GM21723 (cell line): ENCODE measurements around the gene SCN5A.

Experiments used
- ATAC-seq: cut with Tn5 transposase; IDR thresholded peaks from one replicate; pipeline ENCODE4 v1.9.1; 2021; ENCODE audit warnings: mild to moderate bottlenecking, moderate library complexity; ENCODE audit not compliant: unreplicated experiment

The SCN5A gene

DNA sequence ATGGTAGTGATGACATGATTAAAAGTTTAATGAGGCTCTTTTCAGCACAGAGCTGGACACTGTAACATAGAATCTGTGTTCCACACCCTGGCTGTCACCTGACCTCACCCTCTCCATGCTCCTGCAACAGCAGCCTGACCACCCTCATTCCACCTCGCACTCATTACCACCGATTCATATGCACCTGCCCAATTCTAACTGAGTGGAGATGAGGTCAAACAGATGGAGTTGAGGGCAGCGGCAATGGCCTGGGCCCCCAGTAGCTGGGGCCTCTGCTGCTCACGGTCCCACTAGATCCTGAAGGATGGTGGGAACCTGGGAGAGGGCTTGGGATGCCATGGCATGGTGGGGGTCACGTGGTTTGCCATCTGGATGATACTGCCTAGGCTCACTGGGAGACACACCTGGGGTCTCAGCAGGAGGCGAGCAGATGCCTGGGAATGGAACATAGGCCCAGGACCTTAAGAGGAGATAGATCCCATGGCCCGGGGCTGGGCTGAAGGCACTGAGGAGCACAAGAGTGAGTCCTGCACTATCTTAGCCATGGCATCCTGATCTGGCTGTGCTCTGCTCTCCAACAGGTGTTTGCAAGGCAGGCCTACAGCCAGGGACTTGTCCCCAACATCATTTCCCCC is 1.3 kb downstream of the SCN5A start:
- ATAC-seq, result no peak

DNA sequence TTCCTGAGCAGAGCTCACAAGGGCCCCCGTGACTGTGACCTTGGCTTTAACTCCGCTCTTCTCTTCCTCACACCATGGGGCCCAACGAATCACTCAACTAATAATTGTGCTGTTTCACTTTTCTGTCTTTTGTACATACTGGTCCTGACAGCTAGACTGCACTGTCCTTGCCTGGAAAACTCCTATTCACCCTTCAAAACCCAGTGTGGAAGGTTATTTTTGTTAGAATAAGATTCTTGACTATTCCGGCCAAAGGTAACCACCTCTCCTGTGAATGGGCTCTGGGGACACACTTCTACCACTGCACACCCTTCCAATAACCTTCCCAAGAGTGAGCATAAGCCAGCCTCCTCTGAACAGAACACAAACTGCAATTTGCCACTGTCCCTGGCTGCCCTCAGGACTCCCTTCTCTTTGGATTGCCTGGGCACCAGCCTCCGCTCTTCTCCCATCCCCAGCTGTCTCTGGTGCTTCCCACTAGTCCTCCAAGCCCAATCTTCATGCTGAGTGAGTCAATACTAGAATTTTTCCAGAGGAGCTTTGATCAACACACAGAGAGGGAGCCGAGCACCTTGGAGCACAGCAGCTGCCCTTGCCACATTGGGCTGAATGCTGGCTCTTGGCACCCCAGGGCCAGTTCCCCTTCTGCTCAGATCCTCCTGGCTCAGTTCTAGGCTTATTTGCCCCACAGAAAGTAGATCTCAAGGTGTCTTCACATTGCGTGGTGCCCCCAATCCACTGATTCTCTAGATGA is 2.1 kb downstream of the SCN5A start:
- ATAC-seq, result no peak

DNA sequence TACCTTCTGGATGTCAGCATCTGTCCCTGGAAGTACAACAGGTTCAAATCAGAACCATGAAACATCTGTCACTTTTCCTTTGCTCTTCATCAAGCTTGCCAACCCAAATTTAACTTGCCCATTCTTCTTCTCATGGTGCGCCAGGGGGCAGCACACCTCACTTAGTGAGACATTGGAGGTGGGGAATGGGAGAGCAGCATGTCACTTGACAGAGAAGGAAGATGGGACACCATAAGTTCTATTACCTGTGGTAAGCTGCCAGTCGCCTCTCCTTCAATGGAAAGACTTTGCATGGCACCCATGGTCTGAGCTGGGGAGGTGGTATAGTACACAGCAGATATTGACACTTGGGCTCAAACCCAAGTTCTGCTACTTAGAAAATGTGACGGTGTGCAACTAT is 2.9 kb downstream of the SCN5A start:
- ATAC-seq, result no peak

DNA sequence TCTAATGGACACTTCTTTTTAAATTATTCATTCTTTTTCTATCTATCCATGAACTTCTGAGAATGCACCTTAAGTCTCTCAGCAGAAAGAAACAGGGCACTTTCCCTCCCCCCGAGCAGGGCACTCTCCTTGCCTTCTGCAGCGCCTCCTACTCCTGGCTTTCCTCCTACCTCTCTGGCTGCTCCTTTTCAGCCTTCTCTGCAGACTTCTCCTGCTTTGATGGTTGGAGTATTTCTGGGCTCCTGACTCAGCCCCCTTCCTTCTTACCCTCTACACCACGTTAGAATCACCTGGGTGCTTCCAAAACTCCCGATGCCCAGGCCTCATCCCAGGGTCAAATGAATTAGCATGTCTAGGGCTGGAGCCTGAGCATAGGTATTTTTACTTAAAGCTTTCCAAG is 3.4 kb downstream of the SCN5A start:
- ATAC-seq, result no peak

DNA sequence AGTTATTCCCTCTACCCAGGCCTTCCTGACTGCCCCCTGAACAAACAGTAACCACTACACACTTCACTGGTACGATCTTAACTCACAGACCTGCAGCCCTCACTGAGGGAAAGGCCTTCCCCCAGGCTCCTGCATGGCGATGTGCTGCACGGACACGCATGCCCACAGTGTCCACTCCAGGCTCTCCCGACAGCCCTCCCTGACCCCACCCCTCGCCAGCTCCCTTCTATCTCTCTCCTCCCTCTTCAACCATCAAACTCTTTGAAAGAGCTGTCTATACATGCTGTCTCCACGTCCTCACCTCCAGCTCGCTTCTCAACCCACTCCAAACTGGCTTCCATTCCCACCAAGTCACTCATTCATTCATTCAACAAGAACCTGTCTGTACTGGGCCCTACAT is 3.9 kb downstream of the SCN5A start:
- ATAC-seq, result no peak

DNA sequence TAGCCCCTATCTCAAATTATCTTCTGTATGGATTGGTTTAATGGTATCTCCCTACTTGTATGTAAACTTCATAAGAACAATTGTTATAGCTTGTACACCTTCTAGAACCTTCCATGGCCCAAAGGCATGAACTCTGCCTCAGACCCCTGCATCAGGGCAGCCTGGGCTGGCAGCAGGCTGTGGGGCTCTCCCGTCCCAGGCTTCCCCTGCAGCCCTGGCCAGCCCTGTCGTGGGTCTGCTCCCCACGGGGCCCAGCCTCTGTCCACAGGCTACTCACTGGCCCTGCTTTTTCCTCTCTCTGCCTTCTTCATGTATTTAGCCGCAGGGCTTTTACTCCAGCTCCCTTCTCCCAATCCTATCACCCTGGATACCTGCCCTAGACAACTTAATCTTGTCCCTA is 4.4 kb downstream of the SCN5A start:
- ATAC-seq, result no peak

DNA sequence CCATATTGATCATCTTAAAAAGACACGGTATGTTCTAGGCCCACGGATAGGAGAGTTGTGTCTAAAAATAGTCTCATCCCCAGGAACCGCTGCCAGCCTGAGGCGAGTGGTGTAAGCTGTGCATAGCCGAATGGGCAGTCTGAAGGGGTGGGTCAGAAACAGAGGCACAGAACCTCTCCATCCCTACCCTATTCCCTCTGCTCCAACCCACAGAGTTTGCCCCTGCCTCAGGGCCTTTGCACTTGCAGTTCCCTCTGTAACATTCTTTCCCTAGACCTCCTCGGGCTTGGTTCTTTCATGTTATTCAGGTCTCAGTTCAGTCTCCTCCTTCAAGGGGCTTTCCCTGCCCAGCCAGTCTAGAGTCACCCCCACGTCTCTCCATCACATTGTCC is 4.8 kb downstream of the SCN5A start:
- ATAC-seq, result no peak

DNA sequence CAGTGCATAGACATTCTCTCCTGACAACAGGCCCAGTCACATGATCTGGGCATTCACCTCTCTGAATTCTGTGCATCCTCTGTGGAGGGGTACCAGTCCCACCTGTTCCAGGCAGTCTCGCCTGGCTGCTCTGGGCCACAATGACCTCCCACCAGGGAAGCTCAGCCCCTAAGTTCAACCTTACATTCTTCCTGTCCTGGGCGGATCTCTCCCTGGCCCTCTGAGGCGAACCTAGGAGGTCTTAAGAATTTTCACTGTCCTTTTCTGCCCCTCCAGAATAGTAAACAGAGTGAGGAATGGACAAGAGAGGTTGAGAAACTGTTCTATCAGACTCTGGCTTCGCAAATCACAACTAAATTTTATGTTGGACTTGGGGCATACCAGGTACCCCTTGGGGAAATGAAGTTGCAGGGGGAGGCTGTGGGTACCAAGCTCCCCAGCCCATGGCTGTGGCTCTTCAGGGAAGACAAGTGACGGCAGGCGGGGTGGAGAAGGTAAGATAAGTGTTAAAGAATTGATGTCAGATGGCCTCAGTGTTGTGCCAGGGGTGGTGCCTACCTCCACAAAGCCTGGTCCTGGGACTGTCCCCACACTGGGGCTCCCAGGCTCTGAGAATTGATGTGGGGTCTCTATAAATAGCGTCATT is 5.3 kb downstream of the SCN5A start:
- ATAC-seq, result no peak

DNA sequence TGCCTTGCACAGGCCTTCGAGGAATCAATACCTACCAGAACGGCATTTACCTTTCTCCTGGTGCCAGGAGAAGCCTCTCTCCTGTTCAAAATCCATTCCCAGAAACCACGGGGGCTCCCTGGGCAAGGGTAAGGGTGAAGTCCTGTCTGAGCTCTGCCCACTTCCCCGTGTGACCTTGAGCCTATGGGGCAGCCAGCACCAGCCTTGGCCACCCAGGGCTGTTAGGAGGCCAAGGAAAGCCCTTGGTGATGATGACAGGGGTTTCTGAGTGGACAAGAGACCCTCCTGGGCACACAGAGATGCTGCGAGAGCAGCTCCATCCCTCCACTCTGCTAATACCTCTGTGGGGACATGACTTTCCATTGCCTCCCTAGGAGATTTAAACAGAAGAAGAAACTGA is 5.9 kb downstream of the SCN5A start:
- ATAC-seq, result no peak

DNA sequence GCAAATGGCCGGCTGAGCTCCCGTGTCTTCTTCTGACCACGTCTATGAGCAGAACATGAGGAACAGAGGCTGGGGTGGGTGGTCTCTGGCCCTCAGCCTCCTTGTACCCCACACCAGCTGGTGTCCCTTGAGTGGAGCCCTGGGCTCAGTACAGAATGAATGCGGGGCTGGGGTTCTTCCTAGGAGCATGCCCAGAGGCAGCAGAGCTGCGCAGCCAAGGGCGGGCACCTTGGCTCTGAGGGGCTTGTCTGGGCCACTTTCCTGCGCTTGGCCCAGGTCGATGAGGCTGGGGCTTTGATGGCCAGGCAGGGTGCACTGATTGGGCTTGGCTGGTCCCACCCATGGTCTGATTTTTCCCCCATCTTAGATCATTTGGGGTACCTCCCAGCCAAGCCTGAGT is 6.4 kb downstream of the SCN5A start:
- ATAC-seq, result no peak

DNA sequence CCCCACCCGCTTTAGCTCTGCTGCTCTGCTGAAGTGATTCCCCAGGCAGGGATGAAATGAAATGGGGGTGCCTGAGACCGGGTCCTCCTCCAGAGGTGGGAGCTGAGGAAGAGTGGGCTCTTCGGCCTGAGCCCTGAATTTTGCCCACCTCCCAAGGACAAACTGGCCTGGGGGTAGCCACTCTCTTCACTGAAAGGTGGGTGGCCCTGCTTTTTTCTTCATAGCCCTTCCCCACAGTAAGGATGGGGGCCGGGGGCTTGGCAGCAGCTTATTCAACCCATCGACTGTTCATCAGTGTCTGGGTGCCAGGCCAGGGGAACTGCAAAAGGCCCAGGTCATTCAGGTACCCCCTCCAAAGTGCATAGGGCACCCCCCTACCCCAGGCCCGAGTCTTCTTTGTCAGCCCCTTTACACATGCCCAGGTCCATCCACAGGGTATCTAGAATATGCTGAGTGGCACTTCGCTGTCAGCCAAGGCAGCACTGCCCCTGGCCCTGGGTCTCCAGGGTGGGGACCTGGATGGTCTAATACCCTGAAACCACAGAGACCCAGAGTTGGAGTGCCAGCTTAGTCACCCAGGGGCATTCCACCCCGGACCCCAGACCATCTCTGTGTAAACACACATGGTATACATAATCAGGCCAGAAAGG is 7.9 kb downstream of the SCN5A start:
- ATAC-seq, result no peak

DNA sequence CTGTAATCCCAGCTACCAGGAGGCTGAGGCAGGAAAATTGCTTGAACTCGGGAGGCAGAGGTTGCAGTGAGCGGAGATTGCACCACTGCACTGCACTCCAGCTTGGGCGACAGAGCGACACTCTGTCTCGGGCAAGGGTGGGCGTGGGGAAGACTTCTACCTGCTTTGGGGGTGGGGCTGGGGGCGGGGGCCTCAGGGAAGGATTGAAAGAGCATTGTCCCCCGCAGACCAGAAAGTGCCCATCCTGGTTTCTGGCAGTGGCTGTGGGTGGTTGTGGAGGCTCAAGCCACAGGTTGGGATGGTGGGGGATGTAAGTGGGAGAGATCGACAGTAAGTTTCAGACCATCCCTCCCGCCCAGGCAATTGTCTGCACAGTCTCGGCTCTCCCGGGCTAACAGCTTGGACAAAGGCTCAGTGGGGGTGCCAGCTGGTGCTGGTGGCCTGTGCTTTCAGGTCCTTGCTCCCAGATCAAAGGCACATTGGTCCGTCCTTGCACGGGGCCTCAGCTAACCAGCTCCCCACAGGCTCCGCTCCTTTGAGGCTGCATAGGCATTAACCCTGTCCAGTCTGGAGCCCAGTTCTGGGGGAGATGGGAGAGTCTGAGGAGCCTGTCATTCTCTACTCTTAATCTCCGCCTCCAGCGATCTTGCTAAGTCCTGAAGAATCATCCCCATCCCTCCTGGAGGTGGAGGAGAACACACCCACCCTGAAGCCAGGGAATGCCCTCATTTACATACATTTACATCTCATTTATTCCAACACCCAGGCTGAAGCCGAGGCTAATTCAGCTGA is 8.6 kb downstream of the SCN5A start:
- no peak for ATAC-seq

DNA sequence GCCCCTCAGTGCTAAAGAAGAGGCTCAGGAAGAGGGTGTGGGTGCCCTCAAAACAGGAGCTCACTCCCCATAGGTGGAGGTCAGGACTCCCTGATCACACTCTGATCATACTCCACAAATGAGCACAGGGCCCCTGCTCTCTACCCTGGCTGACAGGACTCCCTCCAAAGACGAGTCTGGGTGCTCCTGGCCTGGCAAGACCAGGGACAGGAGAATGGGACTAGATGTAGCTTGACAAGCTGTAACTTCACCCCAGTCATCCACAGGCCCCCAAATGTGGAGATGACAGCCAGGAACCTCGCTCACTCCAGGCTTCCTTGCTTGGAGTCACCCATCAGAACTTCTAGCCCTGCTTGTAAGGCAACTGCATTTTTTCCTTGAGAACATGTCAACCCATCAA is 11.1 kb downstream of the SCN5A start:
- no peak for ATAC-seq

DNA sequence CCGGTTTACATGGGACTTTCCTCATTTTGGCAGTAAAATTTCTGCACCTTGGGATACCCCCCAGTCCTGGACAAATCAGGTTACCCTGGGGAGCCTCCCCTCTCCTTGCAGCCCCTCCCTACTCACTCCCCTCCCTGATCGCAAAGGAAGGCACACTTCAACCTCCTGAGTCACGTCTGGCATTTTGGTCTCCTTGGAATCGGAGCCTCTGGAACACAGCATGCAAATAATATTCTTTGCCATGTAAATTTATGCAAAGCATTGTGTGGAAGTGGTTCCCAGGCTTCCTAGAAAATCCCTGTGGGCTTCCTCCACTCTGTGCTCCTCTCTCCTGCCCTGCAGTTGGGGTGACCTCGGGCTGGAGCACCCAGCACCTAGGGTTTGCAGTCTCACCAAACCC is 11.6 kb downstream of the SCN5A start:
- no peak for ATAC-seq

DNA sequence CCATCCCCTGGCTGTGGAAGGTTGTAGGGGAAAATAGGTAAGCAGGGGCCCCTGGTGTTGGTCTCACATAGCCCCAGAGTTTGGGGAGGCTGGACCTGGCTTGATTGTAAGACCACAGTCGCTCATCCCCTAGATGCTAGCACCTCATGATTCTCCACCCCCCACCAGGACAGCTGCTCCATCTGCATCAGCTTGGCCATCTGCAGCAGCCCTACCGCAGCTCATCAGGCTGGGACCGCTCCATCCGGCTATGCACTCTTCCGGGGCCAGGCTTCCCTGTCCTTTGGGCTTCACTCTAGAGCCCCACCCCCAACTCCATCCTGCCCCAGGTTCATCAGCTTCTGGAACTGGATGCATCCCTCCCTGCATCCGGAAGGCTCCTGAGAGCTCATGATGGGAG is 12.6 kb downstream of the SCN5A start:
- ATAC-seq, result no peak

DNA sequence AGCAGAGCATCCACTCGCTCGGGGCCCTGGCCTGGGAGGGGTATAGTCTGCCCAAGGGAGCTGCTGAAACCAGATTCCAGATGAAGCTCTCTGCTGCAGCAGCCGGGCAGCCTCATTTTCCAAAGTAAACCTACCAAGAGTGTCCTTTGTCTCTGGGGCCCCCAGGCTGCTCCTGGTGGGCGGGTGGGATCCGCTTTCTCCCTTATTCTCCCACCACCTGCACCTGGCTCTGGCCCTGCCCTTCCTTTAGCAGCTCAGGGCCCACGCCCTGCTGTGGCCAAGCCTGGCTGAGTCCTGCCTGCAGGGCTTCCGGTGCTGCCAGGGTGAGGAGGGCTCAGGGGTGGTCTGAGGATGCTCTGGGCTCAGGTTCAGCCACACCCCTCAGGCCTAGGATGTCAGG is 13.0 kb downstream of the SCN5A start:
- ATAC-seq, result no peak

DNA sequence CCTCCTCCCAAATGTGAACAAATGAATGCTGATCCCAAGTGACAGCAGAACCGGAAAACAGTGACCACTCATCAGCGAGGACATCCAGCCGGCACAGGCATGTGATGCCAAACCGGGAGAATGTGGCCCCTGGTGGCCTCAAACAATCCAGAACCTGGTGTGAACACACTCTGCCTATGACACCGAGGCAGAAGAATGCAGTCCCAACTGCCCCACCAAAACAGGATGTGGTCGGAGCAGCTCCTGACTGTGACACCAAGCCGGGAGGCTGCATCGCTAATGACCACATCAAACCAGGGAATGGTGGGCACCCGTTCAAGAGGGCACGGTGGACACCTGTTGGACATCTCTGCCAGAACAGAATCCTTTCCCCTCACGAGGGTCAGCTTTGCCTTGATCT is 15.4 kb downstream of the SCN5A start:
- ATAC-seq, result no peak

DNA sequence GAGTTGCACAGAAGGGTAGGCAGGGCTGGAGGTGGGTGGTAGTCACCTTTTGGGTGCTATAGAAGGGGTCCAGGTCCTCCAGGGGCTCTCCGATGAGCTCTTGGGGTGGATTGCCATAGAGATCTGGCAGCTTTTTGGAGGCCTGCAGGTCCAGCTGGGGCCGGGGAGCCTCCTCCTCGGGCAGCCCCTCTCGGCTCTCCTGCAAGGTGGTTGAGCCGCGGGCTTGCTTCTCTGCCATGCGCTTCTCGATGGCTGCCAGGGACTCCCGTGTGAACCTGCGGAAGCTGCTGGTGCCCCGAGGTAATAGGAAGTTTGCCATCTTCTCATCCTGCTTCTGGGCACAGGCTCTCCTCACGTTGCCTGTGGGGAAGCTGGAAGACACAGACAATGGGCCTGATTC is 16.5 kb downstream of the SCN5A start:
- no peak for ATAC-seq

DNA sequence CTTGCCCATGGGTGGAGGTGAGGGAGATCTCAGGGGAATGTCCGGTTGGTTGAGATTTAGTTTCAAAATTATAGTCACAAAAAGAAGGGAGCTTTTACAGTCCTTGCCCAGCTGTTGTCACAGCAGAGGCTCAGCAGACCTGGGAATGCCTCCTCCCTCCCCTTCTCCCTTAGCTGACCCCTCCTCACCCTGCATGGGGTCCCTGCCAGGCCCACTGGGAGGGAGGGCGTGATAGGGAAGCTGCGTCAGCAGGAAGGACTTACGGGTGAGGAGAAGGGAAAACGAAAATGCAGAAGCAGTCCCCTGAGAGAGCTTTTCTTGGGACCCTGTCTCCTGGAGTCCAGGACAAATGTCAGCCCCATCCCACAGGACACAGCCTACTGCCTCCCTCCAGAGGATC is 18.9 kb downstream of the SCN5A start:
- no peak for ATAC-seq

DNA sequence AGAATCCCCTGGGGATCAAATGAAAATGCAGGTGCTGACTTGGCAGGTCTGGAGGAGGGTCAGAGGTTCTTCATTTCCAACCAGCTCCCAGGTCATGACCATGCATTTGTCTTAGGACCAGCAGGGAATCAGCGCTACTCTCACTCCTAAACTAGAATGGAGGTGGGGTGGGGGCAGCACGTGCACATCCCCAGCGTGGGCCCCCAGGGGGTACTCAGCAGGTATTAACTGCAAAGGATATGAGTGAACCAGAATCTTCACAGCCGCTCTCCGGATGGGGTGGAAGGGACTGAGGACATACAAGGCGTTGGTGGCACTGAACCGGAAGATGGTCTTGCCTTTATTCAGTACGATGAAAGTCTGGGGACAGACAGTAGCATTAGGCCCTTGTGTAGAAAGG is 19.4 kb downstream of the SCN5A start:
- no peak for ATAC-seq

DNA sequence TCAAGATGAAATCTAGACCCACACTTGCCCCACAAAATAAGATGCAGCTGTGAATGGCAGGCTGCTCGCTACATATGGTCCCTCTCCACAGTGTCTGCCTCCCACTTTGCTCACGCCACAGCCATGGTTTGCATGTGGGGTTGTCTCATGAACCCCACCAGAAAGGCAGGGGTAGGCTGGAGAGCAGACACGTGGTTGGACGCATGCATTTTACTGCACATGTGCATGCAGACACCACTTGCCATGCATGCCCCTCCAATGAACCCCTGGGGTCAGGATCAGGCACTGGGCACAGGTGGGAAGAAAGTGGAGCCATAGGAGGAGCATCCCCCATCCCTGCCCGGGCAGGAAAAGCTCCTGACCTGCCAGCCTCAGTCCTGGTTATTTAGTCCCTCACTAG is 20.7 kb downstream of the SCN5A start:
- no peak for ATAC-seq
